SU-DHL-6 (cell line): ENCODE measurements around the gene PDZD4.

Experiments used
- H2AFZ ChIP-seq: fragments of 200-600 bp; sonication (generic); 2 replicates; pipeline ENCODE4 v1.6.1; 2014; ENCODE audit warnings: low read depth, mild to moderate bottlenecking, moderate library complexity, mixed read lengths, antibody characterized with exemption, low read length; ENCODE audit not compliant: severe bottlenecking
- H3F3A ChIP-seq: fragments of 200-600 bp; shearing (Covaris generic); 2 replicates; pipeline ENCODE4 v1.6.0; 2016; ENCODE audit warnings: antibody characterized with exemption, mild to moderate bottlenecking; ENCODE audit not compliant: insufficient read depth
- H3K27ac ChIP-seq: fragments of 200-600 bp; sonication (generic); 2 replicates; pipeline ENCODE4 v1.5.1; 2016; ENCODE audit warnings: low read depth, mild to moderate bottlenecking, low read length, moderate library complexity, mixed read lengths
- H3K27me3 ChIP-seq: fragments of 200-600 bp; sonication (generic), shearing (Covaris generic); 2 replicates; pipeline ENCODE4 v1.6.0; 2014; ENCODE audit warnings: mild to moderate bottlenecking, low read length
- H3K36me3 ChIP-seq: fragments of 200-600 bp; sonication (generic); 2 replicates; pipeline ENCODE4 v1.6.1; 2014; ENCODE audit warnings: mild to moderate bottlenecking, low read length, mixed read lengths
- H3K4me2 ChIP-seq: fragments of 300-600, 200-600 bp; shearing (Covaris generic), sonication (generic); 2 replicates; pipeline ENCODE4 v1.6.0; 2014; ENCODE audit warnings: low read length, low read depth, mild to moderate bottlenecking; ENCODE audit not compliant: poor library complexity, severe bottlenecking
- H3K4me3 ChIP-seq: fragments of 200-600 bp; sonication (generic); 2 replicates; pipeline ENCODE4 v1.5.1; 2014; ENCODE audit warnings: antibody characterized with exemption, low read length, mild to moderate bottlenecking, mixed read lengths; ENCODE audit not compliant: insufficient read depth, poor library complexity, severe bottlenecking
- H3K79me2 ChIP-seq: fragments of 200-600 bp; sonication (generic); 2 replicates; pipeline ENCODE4 v1.6.1; 2014; ENCODE audit warnings: mild to moderate bottlenecking, low read length, moderate library complexity; ENCODE audit not compliant: insufficient read depth
- H3K9ac ChIP-seq: fragments of 200-600 bp; sonication (generic); 2 replicates; pipeline ENCODE4 v1.7.0; 2014; ENCODE audit warnings: mild to moderate bottlenecking, low read length
- H3K9me2 ChIP-seq: fragments of 200-600 bp; sonication (generic); replicated peaks from 2 replicates; pipeline ENCODE4 v1.6.1; 2014; ENCODE audit warnings: low read length; ENCODE audit not compliant: insufficient read depth
- H3K9me3 ChIP-seq: fragments of 200-600 bp; sonication (generic); 2 replicates; pipeline ENCODE4 v1.6.1; 2014; ENCODE audit warnings: low read length, mixed read lengths; ENCODE audit not compliant: insufficient read depth
- H4K20me1 ChIP-seq: fragments of 200-600 bp; sonication (generic); 2 replicates; pipeline ENCODE4 v1.6.1; 2014; ENCODE audit warnings: low read depth, mild to moderate bottlenecking, antibody characterized with exemption, low read length, moderate library complexity, mixed read lengths
- EZH2phosphoT487 ChIP-seq: fragments of 200-600 bp; sonication (generic), shearing (Covaris generic); conservative IDR thresholded peaks from 2 replicates; pipeline ENCODE4 v1.6.1; 2018; ENCODE audit warnings: mild to moderate bottlenecking, antibody characterized with exemption, low read length, moderate library complexity, mixed read lengths
- TF ChIP-seq, protein P1 (sequence below): fragments of 200-600 bp; sonication (generic); IDR thresholded peaks from one replicate; pipeline ENCODE4 v1.5.1; 2017; ENCODE audit warnings: antibody characterized with exemption, mild to moderate bottlenecking, low read length, moderate library complexity; ENCODE audit not compliant: insufficient read depth, poor library complexity, severe bottlenecking

PDZD4 gene

GRCh38 chrX:153769158-153769864 is 61.0 kb downstream of the PDZD4 start:
- no peaks in the 10 kb centered on the region for H3K9me3 ChIP-seq
- H3K4me2 ChIP-seq, result no peak overlapping the region
- H4K20me1 ChIP-seq, result no peaks in the 10 kb centered on the region
- no peaks in the 10 kb centered on the region for H3K9me2 ChIP-seq
- H3K79me2 ChIP-seq, result no peaks in the 10 kb centered on the region
- H3K27ac ChIP-seq, result no peak overlapping the region
- TF ChIP-seq, protein P1, sequence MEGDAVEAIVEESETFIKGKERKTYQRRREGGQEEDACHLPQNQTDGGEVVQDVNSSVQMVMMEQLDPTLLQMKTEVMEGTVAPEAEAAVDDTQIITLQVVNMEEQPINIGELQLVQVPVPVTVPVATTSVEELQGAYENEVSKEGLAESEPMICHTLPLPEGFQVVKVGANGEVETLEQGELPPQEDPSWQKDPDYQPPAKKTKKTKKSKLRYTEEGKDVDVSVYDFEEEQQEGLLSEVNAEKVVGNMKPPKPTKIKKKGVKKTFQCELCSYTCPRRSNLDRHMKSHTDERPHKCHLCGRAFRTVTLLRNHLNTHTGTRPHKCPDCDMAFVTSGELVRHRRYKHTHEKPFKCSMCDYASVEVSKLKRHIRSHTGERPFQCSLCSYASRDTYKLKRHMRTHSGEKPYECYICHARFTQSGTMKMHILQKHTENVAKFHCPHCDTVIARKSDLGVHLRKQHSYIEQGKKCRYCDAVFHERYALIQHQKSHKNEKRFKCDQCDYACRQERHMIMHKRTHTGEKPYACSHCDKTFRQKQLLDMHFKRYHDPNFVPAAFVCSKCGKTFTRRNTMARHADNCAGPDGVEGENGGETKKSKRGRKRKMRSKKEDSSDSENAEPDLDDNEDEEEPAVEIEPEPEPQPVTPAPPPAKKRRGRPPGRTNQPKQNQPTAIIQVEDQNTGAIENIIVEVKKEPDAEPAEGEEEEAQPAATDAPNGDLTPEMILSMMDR, result no peak
- no peak for TF ChIP-seq EZH2phosphoT487
- H3K27me3 ChIP-seq, result no peaks in the 10 kb centered on the region
- no peak overlapping the region for H2AFZ ChIP-seq
- no peak overlapping the region for H3K4me3 ChIP-seq
- no peaks in the 10 kb centered on the region for H3F3A ChIP-seq
- H3K9ac ChIP-seq, result no peak overlapping the region
- H3K36me3 ChIP-seq, result no peaks in the 10 kb centered on the region

DNA sequence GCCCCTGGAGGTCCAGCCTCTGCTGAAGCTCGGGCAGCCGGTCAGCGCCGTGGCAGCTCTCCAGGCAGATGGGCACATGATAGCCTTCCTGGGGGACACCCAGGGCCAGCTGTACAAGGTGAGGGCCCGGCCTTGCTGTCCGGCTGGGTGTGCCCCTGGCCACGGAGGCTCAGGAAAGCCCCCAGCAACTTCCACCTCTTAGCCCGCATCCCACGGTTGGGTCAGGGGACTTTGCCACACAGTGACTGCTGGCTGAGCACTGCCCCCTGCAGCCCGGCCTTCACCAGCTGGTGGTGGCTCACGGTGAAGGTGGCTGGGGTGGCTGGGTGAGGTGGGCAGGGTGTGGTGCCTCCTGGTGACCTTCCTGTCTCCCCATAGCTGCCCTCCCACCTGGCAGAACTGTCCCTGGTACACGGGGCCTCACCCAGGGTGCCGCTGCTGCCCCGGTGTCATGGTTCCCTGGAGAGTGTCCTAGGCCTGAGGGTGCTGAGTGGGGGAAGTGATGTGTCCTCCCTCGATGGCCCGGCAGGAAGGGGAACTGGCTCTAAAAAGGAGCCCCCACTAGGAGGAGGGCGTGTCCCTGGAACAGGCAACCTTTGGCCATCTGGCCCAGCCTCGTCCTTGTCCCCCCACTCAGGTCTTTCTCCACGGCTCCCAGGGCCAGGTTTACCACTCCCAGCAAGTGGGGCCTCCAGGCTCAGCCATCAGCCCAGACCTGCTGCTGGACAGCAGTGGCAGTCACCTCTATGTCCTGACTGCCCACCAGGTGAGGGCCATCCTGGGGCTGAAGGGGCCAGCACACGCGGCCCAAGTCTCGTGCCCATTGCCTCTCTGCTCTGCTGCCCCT is 61.8 kb downstream of the PDZD4 start:
- no peak overlapping the region for H3K9ac ChIP-seq
- H3K36me3 ChIP-seq, result no peaks in the 10 kb centered on the region
- no peaks in the 10 kb centered on the region for H3K79me2 ChIP-seq
- no peaks in the 10 kb centered on the region for H3K27me3 ChIP-seq
- TF ChIP-seq, protein P1, result no peak
- no peak for TF ChIP-seq EZH2phosphoT487
- H3K27ac ChIP-seq, result no peak overlapping the region
- no peaks in the 10 kb centered on the region for H3K9me2 ChIP-seq
- no peak overlapping the region for H2AFZ ChIP-seq
- no peak overlapping the region for H3K4me2 ChIP-seq
- H3K4me3 ChIP-seq, result no peak overlapping the region
- H3K9me3 ChIP-seq, result no peaks in the 10 kb centered on the region
- no peaks in the 10 kb centered on the region for H3F3A ChIP-seq
- no peaks in the 10 kb centered on the region for H4K20me1 ChIP-seq

- Histone ChIP-seq H4K20me1 (no peaks in the 10 kb centered on the region), H3K79me2 (no peaks in the 10 kb centered on the region), H3K4me2 (no peak overlapping the region), H3F3A (no peaks in the 10 kb centered on the region), H3K36me3 (no peaks in the 10 kb centered on the region), H3K9ac (no peak overlapping the region), H2AFZ (no peak overlapping the region), H3K27ac (no peak overlapping the region), H3K9me2 (no peaks in the 10 kb centered on the region), H3K27me3 (no peaks in the 10 kb centered on the region), H3K9me3 (no peaks in the 10 kb centered on the region), H3K4me3 (no peak overlapping the region)
- TF ChIP-seq EZH2phosphoT487, result no peak
- TF ChIP-seq, protein P1, result no peak
Measured at GRCh38 chrX:153767674-153768055, 62.7 kb downstream of the PDZD4 start.
